ENCODE results near the gene ZNF512.

DNA sequence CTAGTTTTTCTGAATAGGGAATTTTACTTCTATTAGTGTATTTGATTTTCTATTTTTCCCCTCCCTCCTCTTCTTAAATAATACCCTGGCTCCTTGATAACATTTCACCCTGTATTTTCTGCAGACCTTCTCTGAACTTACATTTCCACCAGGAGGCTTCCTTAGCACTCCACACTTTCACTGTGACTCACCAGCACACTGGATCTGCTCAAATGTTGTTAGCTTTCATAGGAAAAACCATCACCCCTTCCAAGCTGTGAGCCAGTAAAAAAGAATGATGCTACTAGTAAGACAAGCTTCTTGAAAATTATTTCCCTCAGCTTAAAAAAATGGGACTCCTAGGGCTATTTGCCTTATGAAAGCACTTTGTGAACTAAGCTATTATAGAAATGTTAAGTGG is 64.4 kb downstream of the ZNF512 start:
- TF ChIP-seq YY1 (IDR thresholded peaks at IDR 0.05; ENCODE audit: insufficient read depth, insufficient read length) (no peak), SUZ12 (IDR thresholded peaks at IDR 0.05; ENCODE audit: extremely low read depth, insufficient read depth, insufficient read length) (no peak), ZNF274 (IDR thresholded peaks at IDR 0.05; ENCODE audit: low read depth, low read length) (no peak)
